B cell (primary cell): ENCODE measurements around the gene EPB41L4B. TPM values are rescaled to one million over a fixed set of nuclear protein-coding genes. Genes with fewer than 3 reads are reported as not detected.

Source experiments
- ATAC-seq: fragments of 200-7000 bp; cut with Tn5 transposase; one replicate; pipeline ENCODE4 v1.10.0; 2021; ENCODE audit warnings: low read depth, mild to moderate bottlenecking, moderate number of reproducible peaks, moderate library complexity
- CTCF ChIA-PET: fragments of 350-600 bp; sonication (Branson Sonifier 250); formaldehyde crosslinking; loops from one replicate; lab custom pipeline; 2021; ENCODE audit warnings: antibody characterized with exemption, inconsistent platforms; lab: Charles Lee
- POLR2A ChIA-PET: fragments of 350-600 bp; sonication (Branson Sonifier 250); formaldehyde crosslinking; loops from one replicate; lab custom pipeline; 2021; ENCODE audit warnings: antibody characterized with exemption; lab: Charles Lee
- DNase-seq: peaks from one replicate; pipeline ENCODE4 v3.0.0; 2013
- H2AFZ ChIP-seq: 2 replicates; pipeline ENCODE4 v1.6.1; 2012; ENCODE audit warnings: mild to moderate bottlenecking, low read depth, low read length; ENCODE audit not compliant: insufficient read depth, poor library complexity, severe bottlenecking
- H3K27ac ChIP-seq, 2 donors: 1 replicate in 1 of 2; 2 replicates in 1 of 2; pipeline ENCODE4 v1.5.1; 2012 to 2013; ENCODE audit warnings: low read length in 2 of 2, mild to moderate bottlenecking in 2 of 2, moderate library complexity in 1 of 2
- H3K27me3 ChIP-seq, 4 experiments: fragments of 200-600 bp in 1 of 4; sonication (generic) in 1 of 4; replicated peaks in 1 of 4; 1 replicate in 2 of 4; 2 replicates in 2 of 4; pipeline versions ENCODE4 v1.6.1 to v1.7.0; 2013 to 2016; ENCODE audit warnings: low read length in 3 of 4, mild to moderate bottlenecking in 2 of 4, mixed read lengths in 1 of 4, moderate library complexity in 1 of 4; ENCODE audit not compliant: insufficient read depth in 4 of 4, control insufficient read depth in 3 of 4; ENCODE audit errors: control extremely low read depth in 1 of 4
- H3K36me3 ChIP-seq, 2 experiments: replicated peaks in 1 of 2; 1 replicate in 1 of 2; 2 replicates in 1 of 2; pipeline versions ENCODE4 v1.6.1 to v1.7.1; 2013; ENCODE audit warnings: low read length in 1 of 2; ENCODE audit not compliant: insufficient read depth in 2 of 2, control insufficient read depth in 1 of 2; ENCODE audit errors: control extremely low read depth in 1 of 2, extremely low read depth in 1 of 2
- H3K4me1 ChIP-seq, 2 donors: fragments of 200-600 bp in 1 of 2; sonication (generic) in 1 of 2; 1 replicate in 1 of 2; 2 replicates in 1 of 2; pipeline versions ENCODE4 v1.5.1 to v1.6.1; 2013 to 2017; ENCODE audit warnings: low read length in 2 of 2; ENCODE audit not compliant: control insufficient read depth in 2 of 2, insufficient read depth in 2 of 2
- H3K4me2 ChIP-seq: replicated peaks from 2 replicates; pipeline ENCODE3; 2012; ENCODE audit warnings: mild to moderate bottlenecking, low read depth, low read length; ENCODE audit not compliant: poor library complexity, severe bottlenecking
- H3K4me3 ChIP-seq, 5 experiments: fragments of 200-600 bp in 1 of 5; sonication (generic) in 1 of 5; 1 replicate in 3 of 5; 2 replicates in 2 of 5; pipeline versions ENCODE4 v1.5.1 to v1.7.0; 2011 to 2016; ENCODE audit warnings: low read length in 4 of 5, mild to moderate bottlenecking in 4 of 5, low read depth in 2 of 5, control low read depth in 1 of 5, moderate library complexity in 1 of 5; ENCODE audit not compliant: insufficient read depth in 1 of 5; ENCODE audit errors: control extremely low read depth in 1 of 5, extremely low read depth in 1 of 5
- H3K79me2 ChIP-seq: fragments of 200-600 bp; sonication (generic); one replicate; pipeline ENCODE4 v1.6.0; 2016; ENCODE audit warnings: low read length; ENCODE audit not compliant: control insufficient read depth, insufficient read depth
- H3K9ac ChIP-seq: fragments of 200-600 bp; sonication (generic); 2 replicates; pipeline ENCODE4 v1.6.1; 2017; ENCODE audit warnings: mild to moderate bottlenecking, low read length, moderate library complexity
- H3K9me3 ChIP-seq, 3 donors: one replicate each; pipeline versions ENCODE4 v1.6.1 to v1.7.1; 2013; ENCODE audit warnings: low read length in 2 of 3; ENCODE audit not compliant: control insufficient read depth in 2 of 3, insufficient read depth in 1 of 3; ENCODE audit errors: control extremely low read depth in 1 of 3
- H4K20me1 ChIP-seq: 2 replicates; pipeline ENCODE4 v1.6.0; 2012; ENCODE audit warnings: mild to moderate bottlenecking, low read length; ENCODE audit not compliant: insufficient read depth, control insufficient read depth, poor library complexity, severe bottlenecking
- H3K27ac Mint-ChIP-seq: one replicate; pipeline ENCODE4 v1.8.0; 2021; ENCODE audit warnings: mixed read lengths
- H3K27me3 Mint-ChIP-seq: one replicate; pipeline ENCODE4 v1.8.0; 2021; ENCODE audit warnings: mixed read lengths
- H3K4me1 Mint-ChIP-seq: one replicate; pipeline ENCODE4 v1.8.0; 2021; ENCODE audit warnings: mixed read lengths
- H3K4me3 Mint-ChIP-seq: one replicate; pipeline ENCODE4 v1.8.0; 2021; ENCODE audit warnings: mixed read lengths
- H3K9me3 Mint-ChIP-seq: one replicate; pipeline ENCODE4 v1.8.0; 2022; ENCODE audit warnings: mixed read lengths; ENCODE audit not compliant: insufficient read depth
- EZH2 ChIP-seq: IDR thresholded peaks from 2 replicates; pipeline ENCODE4 v1.6.1; 2012; ENCODE audit warnings: borderline replicate concordance, low read depth, mild to moderate bottlenecking, moderate library complexity, low read length; ENCODE audit not compliant: insufficient read depth, poor library complexity, severe bottlenecking
- WGBS: methylation state at CpG from one replicate; pipeline ENCODE4 v1.1.5; 2013; ENCODE audit warnings: missing lambda C conversion rate; ENCODE audit not compliant: insufficient coverage; 5-methylcytosine and 5-hydroxymethylcytosine counted together
- intact Hi-C: fragments of 100-400 bp; cut with micrococcal nuclease; formaldehyde crosslinking; loops from one replicate; pipeline ENCODE4 v1.10.0; 2022
- polyA plus RNA-seq: library from polyadenylated mRNA; depleted of rRNA; stranded (reverse); fragments of >200 nt; gene quantifications from 2 replicates; pipeline ENCODE4 v1.2.3, GENCODE V29; 2012
- total RNA-seq, 2 donors: library from RNA; stranded (reverse); fragments of 120-200 nt in 1 of 2; gene quantifications; 1 replicate in 1 of 2; 2 replicates in 1 of 2; pipeline versions ENCODE4 v1.2.3 to v1.2.4, GENCODE V29; 2013 to 2022
- TF ChIP-seq, protein P1 (sequence below): fragments of 200-600 bp; IDR thresholded peaks from one replicate; pipeline ENCODE4 v1.8.0; 2022; ENCODE audit warnings: antibody characterized with exemption, mild to moderate bottlenecking

The EPB41L4B gene
- total and polyA plus RNA-seq, 2 donors (not counting 1 experiment from before 2014, with no cell fraction given) = 2.9 TPM; not detected in 1

DNA sequence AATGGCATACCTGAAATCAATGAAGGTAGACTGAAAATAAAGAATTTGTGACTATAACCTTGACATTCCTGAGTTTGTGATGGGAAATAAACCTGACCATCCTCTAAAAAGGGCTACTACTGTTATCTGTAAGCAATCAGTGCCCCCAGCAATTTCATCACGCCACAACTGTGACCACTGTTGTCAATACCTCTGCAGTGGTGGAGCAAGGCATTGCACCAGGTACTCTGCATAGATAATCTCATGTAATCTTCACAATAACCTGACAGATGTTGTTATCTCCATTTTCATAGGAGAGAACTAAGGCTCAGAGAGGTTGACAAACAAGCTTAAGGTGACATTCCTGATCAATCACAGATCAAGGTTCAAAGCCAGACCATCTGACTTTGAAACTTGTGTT is 115.3 kb downstream of the EPB41L4B start:
- no peaks in the 10 kb centered on the region for H3K4me1 ChIP-seq
- Mint-ChIP-seq H3K4me3 (no peak overlapping the region), H3K4me1 (no peaks in the 10 kb centered on the region), H3K27me3 (peaks cover 27% of the 10 kb centered on the region), H3K27ac (no peak overlapping the region), H3K9me3 (no peaks in the 10 kb centered on the region)
- TF ChIP-seq, protein P1, sequence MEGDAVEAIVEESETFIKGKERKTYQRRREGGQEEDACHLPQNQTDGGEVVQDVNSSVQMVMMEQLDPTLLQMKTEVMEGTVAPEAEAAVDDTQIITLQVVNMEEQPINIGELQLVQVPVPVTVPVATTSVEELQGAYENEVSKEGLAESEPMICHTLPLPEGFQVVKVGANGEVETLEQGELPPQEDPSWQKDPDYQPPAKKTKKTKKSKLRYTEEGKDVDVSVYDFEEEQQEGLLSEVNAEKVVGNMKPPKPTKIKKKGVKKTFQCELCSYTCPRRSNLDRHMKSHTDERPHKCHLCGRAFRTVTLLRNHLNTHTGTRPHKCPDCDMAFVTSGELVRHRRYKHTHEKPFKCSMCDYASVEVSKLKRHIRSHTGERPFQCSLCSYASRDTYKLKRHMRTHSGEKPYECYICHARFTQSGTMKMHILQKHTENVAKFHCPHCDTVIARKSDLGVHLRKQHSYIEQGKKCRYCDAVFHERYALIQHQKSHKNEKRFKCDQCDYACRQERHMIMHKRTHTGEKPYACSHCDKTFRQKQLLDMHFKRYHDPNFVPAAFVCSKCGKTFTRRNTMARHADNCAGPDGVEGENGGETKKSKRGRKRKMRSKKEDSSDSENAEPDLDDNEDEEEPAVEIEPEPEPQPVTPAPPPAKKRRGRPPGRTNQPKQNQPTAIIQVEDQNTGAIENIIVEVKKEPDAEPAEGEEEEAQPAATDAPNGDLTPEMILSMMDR = no peak
- TF ChIP-seq EZH2 = no peak
- no peaks in the 10 kb centered on the region for H3K36me3 ChIP-seq
- H3K79me2 ChIP-seq = no peaks in the 10 kb centered on the region
- no peaks in the 10 kb centered on the region for H4K20me1 ChIP-seq
- DNase-seq (no peak), ATAC-seq (no peak)
- peaks cover 0 to 4% (median 0%) of the 10 kb centered on the region in 4 experiments for H3K27me3 ChIP-seq
- no peak overlapping the region for H3K9ac ChIP-seq
- WGBS = 83% methylated on average over 1 of the region's 1 CpG
- no peak overlapping the region for H3K4me3 ChIP-seq
- CTCF ChIA-PET = no interaction called here
- intact Hi-C loops = no loop called here
- POLR2A ChIA-PET = no interaction called here
- no peak overlapping the region for H3K27ac ChIP-seq
- no peaks in the 10 kb centered on the region for H3K9me3 ChIP-seq
- H2AFZ ChIP-seq = no peak overlapping the region
- H3K4me2 ChIP-seq = no peak overlapping the region

DNA sequence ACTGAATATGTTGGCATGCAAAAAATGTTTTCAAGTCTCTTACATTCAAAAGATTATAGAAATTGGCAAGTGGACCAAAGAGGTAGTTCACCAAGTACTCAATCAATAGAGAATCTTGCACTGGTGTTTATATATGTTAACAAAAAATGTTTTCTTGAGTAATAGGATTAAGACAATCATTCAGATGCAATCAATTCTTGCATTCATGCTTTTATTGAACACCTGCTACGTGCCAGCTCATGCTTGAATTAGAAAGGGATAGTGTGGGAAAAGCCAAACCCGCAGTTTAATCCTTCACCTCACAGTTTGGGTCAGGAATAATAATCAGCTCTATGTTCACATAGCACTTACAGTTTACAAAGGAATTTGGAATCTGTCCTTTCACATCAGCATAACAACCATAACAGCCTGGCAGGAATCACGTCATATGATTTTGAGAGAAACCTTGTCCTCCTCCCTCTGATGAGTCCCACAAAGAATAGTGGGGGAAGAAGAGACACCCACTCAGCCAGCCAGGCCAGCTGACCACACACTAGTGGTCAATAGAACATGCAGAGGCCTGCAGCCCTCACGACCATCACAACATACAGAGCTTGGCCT is 117.0 kb downstream of the EPB41L4B start:
- no peak overlapping the region for H3K9ac ChIP-seq
- no peak overlapping the region for H3K4me2 ChIP-seq
- H3K4me3 Mint-ChIP-seq = no peak overlapping the region
- no peak overlapping the region for H3K4me3 ChIP-seq
- ChIA-PET CTCF (no interaction called here), POLR2A (no interaction called here)
- no peaks in the 10 kb centered on the region for H3K4me1 ChIP-seq
- no peak overlapping the region for H2AFZ ChIP-seq
- no peaks in the 10 kb centered on the region for H4K20me1 ChIP-seq
- intact Hi-C loops = no loop called here
- H3K27me3 Mint-ChIP-seq = peaks cover 27% of the 10 kb centered on the region
- DNase-seq (no peak), ATAC-seq (no peak)
- TF ChIP-seq, protein P1 = no peak
- no peak for TF ChIP-seq EZH2
- no peak overlapping the region for H3K27ac ChIP-seq
- H3K4me1 Mint-ChIP-seq = no peaks in the 10 kb centered on the region
- H3K9me3 Mint-ChIP-seq = no peaks in the 10 kb centered on the region
- peaks cover 0 to 7% (median under 1%) of the 10 kb centered on the region in 4 experiments for H3K27me3 ChIP-seq
- no peak overlapping the region for H3K27ac Mint-ChIP-seq
- WGBS = no CpG with 5 or more reads among the region's 4 CpGs
- H3K36me3 ChIP-seq = no peaks in the 10 kb centered on the region
- no peaks in the 10 kb centered on the region for H3K9me3 ChIP-seq
- no peaks in the 10 kb centered on the region for H3K79me2 ChIP-seq
